HG02943 (cell line): ENCODE results near the gene CLK3.
A peak's percentile ranks its signal among the peaks of the same experiment; 100 is the strongest.
"Not testable (repeated sequence)": the region's sequence is repeated elsewhere in the genome, so short reads cannot be mapped to it uniquely, and the experiment has no call there.

Experiments
- ATAC-seq: cut with Tn5 transposase; IDR thresholded peaks from one replicate; pipeline ENCODE4 v1.9.1; 2021; ENCODE audit warnings: mild to moderate bottlenecking, low read depth, moderate library complexity; ENCODE audit not compliant: unreplicated experiment

CLK3 gene

DNA sequence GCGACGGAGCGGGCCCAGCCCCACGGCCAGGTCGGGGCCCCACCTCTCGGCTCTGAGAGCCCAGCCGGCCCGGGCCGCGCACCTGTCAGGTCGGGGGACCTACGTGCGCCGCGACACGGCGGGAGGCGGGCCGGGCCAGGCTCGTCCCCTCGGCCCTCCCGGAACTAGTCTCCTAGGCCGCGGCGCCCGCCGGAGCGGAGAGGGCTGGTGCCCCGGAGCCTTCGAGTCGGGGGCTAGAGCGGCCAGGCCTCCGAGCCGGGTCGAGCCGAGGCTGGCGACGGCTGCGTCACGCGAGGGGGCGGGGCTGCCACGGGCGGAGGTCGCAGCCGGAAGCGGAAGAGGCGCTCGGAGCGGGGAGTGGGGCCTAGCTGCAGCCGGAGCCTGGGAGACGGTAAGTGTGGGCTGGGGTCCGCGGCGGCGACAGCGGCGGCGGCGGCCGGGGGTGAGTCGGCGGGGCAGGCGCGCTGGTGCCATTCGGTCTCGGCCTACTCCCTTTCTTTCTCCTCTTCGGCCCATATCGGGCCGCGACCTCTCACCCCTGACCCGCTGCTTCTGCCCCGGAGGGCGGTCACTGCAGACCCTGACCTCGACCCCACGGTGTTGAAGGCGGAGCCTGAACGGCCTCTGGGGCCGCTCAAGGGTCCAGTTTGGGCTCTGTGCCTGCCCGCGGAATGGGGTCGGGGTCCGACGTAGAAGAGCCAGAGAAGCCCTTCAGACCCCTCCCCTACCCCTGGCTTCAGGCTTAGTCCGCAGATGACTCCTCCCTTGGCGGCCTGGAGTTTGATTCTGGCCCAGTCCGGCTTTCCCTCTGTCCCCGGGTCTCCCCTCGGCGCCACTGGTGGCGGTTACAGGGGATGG is at the start of gene CLK3:
Gene CLK3, plus strand, starts transcription at position 329 of the 858 bp plus-strand sequence. CDS start 3,361 bp downstream, outside the sequence.
- ATAC-seq, result peak; percentile 61

DNA sequence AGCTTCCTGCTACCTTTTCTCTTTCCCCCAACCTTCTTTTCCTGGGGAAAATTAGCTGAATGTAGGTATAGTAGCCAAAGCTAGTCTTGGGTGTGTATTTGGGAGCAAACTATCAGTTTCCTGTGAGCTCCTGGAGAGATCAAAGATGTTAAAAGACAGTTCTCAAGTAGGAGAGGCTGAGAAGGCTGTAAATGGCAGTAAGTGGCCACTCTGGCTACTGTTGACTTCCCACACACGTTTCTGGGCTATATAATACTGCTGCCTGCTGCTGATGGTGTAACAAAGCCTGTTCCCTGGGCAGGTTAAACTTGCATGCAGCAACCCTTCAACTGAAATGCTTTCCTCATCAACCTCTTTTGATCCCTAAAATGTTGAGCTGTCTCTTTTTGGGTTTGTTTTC is 47.0 kb upstream of the CLK3 start:
- ATAC-seq, result no peak

DNA sequence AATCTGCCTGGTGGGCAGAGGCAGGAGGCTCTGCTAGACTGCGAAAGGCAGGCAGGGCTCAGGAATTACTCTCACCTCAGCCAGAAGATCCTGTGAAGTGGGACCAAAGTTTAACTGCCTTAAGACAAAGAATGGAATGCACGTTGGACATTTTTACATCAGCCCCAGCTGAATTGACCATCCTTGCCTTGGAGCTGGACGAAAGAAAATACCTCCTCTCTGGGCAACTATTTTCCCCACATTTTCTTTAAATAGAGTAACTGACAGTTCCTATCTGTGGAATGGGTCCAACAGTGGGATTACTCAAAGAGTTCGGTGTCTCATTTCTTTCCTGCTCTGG is 45.9 kb upstream of the CLK3 start:
- ATAC-seq, result no peak

DNA sequence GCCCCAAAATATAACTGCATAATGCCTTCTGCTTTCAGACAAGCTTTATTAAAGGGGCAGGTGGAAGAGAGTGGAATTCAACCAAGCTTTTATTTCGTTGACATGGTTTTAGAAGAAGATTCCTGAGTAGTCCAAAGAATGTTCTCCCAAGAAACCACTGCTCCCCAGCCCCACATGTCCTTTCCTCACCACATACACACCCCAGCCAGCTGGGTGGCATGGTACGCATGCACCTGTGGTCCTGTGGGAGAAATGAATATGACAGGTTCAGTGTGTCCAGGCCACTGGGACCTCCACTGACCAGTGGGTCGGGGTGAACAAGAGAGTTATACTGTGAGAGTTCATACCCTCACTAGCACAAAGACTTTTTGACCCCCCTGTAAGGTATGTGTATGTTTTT is 44.4 kb upstream of the CLK3 start:
- no peak for ATAC-seq

DNA sequence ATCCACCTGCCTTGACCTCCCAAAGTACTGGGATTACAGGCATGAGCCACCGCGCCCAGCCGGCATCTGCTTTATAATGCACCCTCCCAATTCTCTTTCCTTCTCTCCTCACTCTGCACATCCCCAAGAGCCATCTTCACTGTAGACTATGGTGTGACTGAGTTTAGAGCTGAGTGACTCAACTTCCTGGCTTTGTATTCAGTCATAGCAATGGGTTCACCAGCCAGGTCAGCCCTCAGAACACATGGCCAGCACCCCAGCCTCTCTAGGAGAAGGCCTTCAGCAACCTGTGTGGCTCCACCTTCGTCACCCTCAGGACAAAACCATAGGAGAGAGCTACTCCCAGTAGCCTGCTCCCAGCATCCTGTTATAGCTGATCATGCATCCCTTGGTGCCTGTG is 41.6 kb upstream of the CLK3 start:
- no peak for ATAC-seq

DNA sequence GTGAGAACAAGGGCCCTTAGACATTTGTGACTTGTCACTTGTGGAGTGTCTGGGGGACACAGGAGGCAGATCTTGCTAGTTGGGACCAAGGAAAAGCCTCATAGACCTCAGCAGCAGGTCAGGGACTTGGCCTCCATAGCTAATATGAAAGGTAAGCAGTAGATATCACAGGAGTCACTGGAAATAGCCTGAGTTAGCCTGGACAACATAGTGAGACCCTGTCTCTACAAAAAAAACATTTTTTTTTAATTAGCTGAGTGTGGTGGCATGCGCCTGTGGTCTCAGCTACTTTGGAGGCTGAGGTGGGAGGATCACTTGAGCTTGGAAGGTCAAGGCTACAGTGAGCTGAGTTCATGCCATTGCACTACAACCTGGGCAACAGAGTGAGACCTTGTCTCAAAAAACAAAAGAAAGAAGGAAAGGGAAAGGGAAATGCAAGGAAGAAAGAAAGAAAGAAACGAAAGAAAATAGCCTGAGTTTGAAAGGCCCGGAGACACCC is 37.1 kb upstream of the CLK3 start:
- no peak for ATAC-seq

DNA sequence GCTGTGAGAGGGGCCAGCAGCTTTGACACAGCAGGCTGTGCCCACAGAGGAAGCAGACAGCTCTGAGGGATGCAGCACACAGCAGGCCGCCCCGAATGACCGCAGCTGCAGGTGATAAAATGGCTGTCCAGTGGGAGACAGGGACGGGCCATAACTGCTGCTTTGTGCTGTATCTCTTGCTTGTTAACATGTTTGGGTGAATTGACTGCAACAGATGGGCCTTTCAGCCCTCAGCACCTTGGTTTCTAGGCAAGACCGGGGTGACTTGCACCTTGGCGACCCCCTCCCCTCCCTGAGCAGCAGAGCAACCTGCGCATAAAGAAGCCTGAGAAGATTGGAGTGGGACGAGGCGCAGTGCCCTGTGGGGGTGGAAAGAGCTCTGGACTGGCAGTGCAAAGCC is 36.6 kb upstream of the CLK3 start:
- no peak for ATAC-seq

DNA sequence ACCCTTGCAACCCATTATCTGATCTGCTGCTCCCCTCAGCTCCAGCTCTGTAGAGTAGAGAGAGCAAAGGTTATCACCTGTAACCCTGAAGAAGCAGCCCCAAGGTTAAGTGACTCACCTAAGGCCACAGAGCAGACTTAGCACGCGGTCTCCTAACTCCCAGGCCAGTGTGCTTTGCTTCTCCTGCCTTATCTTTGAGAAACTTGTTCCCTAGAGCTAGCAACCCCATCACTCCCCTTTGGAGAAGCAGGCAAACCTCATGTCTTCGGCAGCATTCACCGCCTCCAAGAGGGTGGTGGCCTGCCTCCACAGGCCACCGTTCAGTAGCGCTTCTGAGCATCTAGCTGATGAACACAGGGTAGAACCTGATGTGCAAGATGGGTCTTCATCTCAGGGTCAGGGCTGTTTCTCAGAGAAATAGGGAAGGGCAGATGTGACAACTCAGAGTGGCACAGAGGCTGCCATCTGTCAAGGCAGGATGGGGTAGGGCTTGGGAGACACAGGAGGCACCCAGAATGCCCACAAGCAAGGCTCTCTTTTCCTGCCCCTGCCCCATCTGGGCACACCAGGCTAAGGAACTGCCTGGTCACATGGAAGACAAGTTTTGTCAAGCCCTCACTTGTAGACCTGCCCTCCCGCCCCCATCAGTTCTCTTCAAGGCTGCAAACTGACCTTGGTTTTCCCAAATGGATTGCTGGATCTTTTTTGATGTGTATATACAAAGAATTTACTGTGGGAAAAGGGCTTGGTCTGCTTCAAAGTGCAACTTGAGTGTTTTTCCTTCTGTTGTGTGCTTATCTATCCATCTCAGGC is 34.9 kb upstream of the CLK3 start:
- ATAC-seq, result no peak

DNA sequence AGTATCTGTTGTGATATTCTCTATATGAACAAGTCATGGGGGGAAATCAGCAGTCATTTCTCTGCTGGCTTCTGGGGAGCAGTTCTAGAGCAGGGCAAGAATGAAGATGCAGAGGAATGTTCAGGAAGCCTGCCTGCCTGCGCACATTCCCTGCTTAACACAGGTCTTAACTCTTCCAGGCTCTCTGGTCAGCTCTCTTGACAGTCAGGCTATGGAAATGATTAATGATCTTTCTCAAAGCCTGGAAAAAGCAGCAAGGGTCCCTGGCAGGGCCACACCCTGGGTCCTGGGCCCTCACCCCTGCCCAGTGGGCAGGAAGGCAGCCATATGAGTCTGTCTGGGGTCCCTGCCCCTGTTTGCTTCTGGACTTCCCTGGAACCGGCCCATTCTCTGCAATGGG is 31.4 kb upstream of the CLK3 start:
- no peak for ATAC-seq

DNA sequence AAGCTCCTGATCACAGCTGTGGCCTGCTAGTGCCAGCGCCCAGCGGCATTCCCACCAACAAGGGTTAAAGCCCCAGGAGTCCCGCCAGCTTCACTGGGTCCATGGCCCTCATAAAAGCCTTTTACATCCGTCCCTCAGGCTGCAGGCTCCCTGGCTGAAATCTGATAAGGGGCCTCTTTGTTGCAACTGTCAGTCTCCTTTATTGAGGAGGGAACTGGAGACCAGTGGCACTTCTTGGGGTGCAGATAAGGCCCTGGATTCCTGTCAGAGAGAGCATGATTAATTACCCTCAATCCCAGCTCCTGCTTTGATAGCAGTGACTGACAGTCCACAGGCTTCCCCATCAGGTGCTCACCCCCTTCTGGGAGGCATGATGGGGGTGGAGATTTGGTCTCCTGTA is 30.9 kb upstream of the CLK3 start:
- no peak for ATAC-seq

DNA sequence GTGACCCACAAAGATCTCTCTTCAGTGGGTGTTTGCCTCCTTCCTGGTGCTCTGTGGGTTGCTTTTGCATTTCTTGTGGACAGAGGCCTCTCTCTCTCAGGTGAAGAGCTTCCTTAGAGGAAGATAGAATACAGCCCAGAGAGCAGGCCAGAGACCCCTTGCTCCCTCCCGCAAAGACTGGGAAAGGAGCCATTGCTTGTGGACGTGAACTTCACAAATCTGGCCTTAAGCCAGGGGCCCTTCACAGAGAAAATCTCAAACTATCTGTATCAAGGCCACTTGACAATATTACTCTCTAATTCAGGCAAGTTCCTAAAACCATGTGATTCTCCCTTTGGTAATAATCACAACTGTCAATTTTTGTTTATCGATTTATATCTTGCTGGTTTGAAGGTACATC is 30.4 kb upstream of the CLK3 start:
- ATAC-seq, result no peak

DNA sequence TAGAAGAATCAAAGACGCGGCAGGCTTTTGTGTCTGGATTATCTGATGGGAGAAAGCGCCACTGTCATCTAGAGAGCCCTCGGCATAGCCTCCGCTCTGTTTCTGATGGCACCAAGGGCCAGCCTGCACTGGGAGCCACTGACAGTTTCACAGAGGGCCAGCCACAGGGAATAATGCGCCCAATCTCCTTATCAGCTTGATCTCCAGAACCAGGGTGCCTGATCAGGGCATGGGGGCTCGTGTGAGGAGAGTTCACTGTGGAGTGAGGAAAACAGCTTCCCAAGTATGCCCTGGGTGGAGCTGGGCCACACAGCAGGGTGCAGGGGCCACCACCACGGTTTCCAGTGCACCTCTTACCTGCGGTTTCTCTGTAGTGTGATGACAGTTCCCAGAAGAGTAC is 29.8 kb upstream of the CLK3 start:
- ATAC-seq, result no peak

DNA sequence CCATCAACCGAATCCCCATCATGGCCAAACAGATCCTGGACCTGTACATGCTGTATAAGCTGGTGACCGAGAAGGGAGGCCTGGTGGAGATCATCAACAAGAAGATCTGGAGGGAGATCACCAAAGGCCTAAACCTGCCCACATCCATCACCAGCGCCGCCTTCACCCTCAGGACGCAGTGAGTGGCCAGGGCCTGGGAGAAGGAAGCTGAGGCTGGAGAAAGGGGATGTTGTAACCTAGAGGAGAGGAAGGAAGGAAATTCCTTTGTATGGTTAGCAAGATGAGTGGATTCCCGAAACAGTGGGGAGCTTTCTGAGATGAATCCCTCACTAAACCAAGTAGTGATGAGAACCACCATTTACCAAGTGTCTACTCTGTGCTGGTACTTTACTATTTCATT is 25.8 kb upstream of the CLK3 start:
- ATAC-seq, result no peak

DNA sequence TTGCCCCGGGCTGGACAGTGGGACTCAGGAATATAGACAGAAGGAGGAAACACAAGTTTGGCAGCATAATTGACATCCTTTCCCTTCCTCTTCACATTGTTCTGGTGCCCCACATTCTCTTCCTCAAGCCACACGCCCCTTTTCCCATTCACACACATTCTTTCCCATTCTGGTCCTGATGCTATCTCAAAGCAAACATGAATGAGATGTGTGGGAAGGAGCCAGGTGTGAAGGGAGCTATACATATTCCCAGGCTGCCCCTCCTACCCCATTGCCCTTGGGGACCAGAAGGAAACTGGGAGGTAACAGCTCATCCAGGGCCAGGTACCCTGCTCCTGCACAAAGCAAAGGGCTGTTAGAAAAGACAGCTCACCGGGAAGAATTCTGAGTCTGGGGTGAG is 23.4 kb upstream of the CLK3 start:
- no peak for ATAC-seq

DNA sequence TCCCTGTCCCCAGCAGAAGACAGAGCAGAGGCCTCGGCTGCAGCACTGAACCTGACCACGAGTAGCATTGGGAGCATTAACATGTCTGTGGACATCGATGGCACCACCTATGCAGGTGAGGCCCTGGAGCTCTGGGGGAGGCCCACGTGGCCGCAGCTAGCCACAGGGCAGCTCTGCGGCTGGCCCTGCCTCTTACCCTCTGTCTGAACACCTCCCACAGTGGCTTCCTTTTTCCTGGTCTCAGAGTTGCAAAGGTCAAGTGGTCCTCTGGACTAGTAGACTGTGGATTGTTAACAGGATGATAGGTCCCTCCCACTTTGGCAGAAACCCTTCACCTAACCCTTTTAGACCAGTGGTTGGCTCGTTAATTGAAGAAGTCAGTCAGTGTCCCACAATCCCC is 22.5 kb upstream of the CLK3 start:
- no peak for ATAC-seq

DNA sequence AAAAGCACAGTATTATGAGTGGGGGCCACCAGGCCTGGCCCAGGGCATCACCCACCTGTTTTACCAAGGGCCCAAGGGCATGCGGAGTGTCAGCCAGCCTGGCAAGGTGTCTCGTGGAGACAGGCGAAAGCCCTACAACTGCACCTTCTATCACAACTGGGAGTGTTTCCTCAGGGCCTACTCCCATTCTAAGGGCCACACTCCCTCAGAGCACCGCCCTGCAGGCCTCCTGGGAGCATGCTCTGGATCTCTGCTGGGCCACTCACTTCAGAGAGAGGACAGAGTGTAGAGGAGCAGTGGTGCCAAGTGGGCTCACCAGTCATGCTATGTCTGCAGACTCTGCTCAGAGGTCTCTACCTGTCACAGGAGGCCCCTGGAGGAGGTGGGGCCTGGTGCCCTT is 21.2 kb upstream of the CLK3 start:
- no peak for ATAC-seq

DNA sequence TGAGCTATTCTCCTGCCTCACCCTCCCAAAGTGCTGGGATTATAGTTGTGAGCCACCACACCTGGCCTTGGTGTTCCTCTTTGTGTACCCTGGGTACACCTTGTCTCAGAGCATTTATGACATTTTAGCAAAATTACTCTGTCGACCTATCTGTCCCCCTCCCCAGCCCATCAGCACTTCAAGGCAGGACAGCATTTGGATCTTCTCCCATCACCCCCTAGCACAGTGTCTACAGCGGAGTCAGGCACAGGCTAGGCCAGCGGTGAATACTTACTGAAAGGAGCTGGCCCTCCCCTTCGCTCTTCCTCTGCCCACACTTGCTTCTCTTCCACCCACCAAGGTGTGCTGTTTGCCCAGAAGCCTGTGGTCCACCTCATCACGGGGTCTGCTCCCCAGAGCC is 20.4 kb upstream of the CLK3 start:
- no peak for ATAC-seq

DNA sequence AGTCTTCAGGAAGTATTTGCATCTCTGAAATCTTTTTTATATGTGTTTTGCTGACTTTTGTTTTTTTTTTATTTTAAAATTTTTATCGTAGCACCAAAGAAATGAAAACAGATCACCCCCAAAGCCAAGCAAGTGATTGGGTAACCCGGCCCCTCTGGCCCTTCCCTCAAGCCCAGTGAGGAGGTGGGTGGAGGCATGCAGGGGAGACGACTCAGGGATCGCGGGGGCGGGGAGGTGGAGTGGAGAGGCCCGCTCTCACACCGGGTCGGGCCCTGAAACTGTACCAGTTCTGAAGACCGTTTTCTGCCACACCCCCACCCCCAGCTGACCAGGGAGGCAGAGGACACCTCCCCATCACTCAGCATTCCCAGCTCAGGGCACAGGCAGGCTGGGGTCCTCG is 18.9 kb upstream of the CLK3 start:
- not testable (repeated sequence) for ATAC-seq

DNA sequence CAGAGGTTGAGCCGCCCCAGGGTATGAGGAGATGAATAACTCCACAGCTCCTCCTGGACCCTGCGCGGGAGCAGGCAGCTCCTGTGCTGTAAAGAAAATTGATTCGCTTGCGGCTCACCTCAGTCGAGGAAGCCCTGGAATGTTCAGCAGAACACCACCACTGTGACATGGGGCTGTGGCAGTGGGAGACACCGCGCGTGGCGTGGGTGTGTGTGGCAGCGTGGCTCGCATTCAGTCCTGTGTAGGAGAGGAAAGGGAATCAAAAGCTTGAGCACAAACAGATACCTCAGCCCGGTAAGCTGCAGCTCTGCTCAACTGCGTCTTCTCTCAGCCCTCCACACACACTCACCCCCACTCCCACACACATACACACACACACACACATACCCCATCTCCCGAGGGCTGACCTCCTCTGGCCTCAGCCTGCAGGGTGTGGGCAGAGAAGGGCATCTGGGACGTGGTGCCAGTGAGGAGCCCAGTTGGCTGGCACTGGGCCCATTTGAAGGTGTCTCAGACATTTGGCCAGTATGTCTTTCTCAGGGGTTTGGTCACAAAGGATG is 18.4 kb upstream of the CLK3 start:
- ATAC-seq, result not testable (repeated sequence)

DNA sequence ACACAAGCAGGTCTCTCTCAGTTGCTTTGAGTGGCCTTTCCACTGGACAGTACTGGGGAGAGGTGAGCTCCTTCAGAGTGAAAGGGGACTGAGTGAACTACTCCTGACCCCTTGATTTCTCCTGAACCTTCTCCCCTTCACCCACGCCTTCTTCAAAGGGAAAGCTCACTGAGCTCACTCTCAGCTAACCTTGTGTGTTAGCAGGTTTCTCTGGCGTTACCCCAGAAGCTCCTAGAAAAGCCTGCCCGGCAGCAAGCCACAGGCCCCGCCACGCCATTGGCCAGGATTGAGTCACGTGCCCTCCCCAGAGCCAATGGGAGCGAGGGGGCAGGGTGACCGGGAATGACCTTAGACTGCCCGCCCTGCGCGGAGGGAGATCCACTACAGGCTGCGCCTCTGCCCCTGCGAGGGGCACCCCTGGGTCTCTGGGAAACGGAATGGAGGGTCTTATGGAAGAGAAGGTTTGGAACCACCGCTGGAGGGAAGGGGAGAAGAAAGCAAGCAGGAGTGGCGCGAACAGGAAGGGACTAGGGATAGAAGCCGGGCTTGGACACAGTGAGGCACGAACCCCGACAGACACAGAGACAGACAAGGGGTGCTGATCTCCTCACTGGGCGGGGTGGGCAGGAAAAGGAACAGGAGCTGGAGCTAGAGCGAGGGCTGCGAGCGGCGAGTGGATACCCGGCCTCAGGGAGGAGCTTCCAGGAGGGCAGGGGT is 17.4 kb upstream of the CLK3 start:
- ATAC-seq, result peak; percentile 80

DNA sequence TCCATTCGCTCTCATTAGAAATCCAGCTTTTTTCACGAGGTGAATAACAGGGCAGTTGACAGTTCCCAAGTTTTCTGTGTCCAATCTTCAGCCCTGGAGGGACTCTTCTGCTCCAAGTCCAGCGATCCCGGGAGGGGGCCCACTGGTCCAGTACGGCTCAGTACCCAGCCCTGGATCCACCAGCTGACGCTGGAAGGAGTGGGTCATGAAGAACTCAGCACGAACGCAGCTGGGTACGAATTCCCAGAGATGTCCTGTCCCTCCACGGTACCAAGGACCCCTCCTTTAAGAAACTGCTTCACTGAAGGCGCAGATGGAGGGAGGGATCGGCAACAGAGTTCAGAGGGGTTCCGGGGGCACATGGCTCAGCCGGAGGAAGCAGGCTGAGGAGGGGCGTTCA is 16.5 kb upstream of the CLK3 start:
- ATAC-seq, result no peak
